ENCODE results near the gene LRRC2.
"Not testable (repeated sequence)": the region's sequence is repeated elsewhere in the genome, so short reads cannot be mapped to it uniquely, and the experiment has no call there.

Gene LRRC2

GRCh38 chr3:46594723-46595122 lies 28.6 kb upstream of the LRRC2 start:
- no peak for TF ChIP-seq POLR2A (IDR thresholded peaks at IDR 0.05; ENCODE audit: low read depth, low read length)

GRCh38 chr3:46593979-46594378 lies 27.9 kb upstream of the LRRC2 start:
- FAIRE-seq (no peak), DNase-seq (ENCODE audit: insufficient read length, low spot score) (no peak)
- TF ChIP-seq POLR2A (IDR thresholded peaks at IDR 0.05; ENCODE audit: low read depth, low read length): no peak

More at GRCh38 chr3:46594723-46595122, 28.6 kb upstream of the LRRC2 start:
- no peak for DNase-seq (ENCODE audit: insufficient read length, low spot score)
- FAIRE-seq: no peak

- DNase-seq (ENCODE audit: insufficient read length, low spot score) (no peak), FAIRE-seq (no peak)
- TF ChIP-seq POLR2A (IDR thresholded peaks at IDR 0.05; ENCODE audit: low read depth, low read length): no peak
These were observed 27.3 kb upstream of the LRRC2 start for GRCh38 chr3:46593274-46593862.

- FAIRE-seq: not testable (repeated sequence)
These were observed 21.2 kb upstream of the LRRC2 start for GRCh38 chr3:46587268-46587667.

DNA sequence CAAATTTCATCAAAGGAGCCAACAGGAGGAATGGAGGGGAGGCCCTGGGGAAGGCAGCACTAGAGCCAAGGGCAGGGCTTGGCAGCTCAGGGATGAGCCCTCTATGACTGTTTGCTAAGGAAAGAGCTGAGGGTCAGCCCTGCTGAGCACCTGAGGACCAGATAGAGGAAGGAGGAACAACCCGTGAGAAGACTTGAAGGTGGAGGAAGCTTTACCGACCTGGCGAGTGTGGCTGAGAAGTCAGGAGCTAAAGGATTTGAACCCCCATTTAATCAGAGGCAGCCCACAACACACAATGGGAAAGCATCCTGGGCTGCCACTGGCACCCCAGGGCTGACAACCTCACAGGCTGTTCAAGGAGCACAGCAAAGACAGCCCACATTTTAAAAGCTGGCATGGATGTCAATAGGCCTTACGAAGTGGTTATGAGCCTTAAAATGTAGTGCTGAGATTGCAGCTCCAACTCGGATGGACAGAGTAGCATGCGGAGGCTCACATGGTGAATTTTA lies 20.7 kb upstream of the LRRC2 start:
- no peak for TF ChIP-seq POLR2A (IDR thresholded peaks at IDR 0.05; ENCODE audit: low read depth, low read length)
- DNase-seq (ENCODE audit: insufficient read length, low spot score): no peak
- no peak for FAIRE-seq

More at GRCh38 chr3:46587268-46587667, 21.2 kb upstream of the LRRC2 start:
- DNase-seq (ENCODE audit: insufficient read length, low spot score): not testable (repeated sequence)

- FAIRE-seq: no peak
- TF ChIP-seq POLR2A (IDR thresholded peaks at IDR 0.05; ENCODE audit: low read depth, low read length): no peak
- DNase-seq (ENCODE audit: insufficient read length, low spot score): no peak
These were observed 19.9 kb upstream of the LRRC2 start for GRCh38 chr3:46585799-46586693.

GRCh38 chr3:46584598-46585467 lies 18.7 kb upstream of the LRRC2 start:
- no peak for FAIRE-seq
- no peak for DNase-seq (ENCODE audit: insufficient read length, low spot score)
- TF ChIP-seq POLR2A (IDR thresholded peaks at IDR 0.05; ENCODE audit: low read depth, low read length): no peak

- DNase-seq (ENCODE audit: insufficient read length, low spot score) (no peak), FAIRE-seq (no peak)
- TF ChIP-seq POLR2A (IDR thresholded peaks at IDR 0.05; ENCODE audit: low read depth, low read length): no peak
These were observed 14.6 kb upstream of the LRRC2 start for GRCh38 chr3:46580675-46581074.

DNA sequence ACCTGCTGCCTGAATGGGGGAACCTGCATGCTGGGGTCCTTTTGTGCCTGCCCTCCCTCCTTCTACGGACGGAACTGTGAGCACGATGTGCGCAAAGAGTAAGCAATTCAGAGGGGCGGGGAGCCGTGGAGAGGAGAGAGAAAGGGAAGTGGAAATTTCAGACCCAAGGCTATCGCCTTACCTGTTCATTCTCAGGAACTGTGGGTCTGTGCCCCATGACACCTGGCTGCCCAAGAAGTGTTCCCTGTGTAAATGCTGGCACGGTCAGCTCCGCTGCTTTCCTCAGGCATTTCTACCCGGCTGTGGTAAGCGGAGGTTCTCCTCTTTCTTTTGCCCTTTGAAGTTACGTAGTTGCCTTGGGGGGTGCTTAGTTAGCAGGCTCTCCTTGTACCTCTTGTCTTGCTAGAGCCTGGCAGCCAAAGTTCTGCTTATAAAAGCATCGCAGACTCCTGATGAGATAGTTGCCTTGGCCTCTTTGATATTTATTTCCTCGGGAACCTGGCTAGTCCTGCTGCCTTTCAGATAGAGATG lies 13.7 kb upstream of the LRRC2 start:
- TF ChIP-seq POLR2A (IDR thresholded peaks at IDR 0.05; ENCODE audit: low read depth, low read length): no peak
- no peak for FAIRE-seq

DNA sequence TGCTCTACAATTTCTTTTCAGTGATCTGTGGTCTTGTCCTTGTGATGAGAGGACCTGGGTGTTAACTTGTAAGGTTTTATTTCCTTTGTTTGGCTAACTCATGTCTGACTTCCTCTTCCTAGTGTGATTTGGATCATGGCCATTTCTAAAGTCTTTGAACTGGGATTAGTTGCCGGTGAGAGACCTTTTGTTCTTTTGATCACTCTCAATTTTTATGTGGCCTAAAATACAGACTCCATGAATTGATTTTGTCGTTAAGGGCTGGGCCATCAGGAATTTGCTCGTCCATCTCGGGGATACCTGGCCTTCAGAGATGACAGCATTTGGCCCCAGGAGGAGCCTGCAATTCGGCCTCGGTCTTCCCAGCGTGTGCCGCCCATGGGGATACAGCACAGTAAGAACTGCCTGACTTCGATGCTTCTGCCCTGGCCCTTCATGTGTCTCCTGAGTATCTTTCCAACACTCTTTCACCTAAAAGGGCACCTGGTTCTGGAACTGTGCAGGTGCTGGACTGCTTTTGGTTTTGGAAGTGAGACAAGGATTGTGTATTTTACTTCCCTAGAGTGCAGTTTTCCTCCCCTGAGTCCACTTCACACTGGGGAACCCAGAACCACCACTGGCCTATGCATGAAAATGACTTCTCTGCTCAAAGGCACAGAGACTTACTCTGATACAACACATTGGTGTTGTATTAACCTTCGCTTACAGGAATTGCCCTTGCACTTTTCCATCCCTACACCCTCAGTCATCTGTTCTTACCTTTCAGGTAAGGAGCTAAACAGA lies 13.1 kb upstream of the LRRC2 start:
- FAIRE-seq (no peak), DNase-seq (ENCODE audit: insufficient read length, low spot score) (no peak)
- no peak for TF ChIP-seq POLR2A (IDR thresholded peaks at IDR 0.05; ENCODE audit: low read depth, low read length)

More for the DNA sequence above, 13.7 kb upstream of the LRRC2 start:
- no peak for DNase-seq (ENCODE audit: insufficient read length, low spot score)

DNA sequence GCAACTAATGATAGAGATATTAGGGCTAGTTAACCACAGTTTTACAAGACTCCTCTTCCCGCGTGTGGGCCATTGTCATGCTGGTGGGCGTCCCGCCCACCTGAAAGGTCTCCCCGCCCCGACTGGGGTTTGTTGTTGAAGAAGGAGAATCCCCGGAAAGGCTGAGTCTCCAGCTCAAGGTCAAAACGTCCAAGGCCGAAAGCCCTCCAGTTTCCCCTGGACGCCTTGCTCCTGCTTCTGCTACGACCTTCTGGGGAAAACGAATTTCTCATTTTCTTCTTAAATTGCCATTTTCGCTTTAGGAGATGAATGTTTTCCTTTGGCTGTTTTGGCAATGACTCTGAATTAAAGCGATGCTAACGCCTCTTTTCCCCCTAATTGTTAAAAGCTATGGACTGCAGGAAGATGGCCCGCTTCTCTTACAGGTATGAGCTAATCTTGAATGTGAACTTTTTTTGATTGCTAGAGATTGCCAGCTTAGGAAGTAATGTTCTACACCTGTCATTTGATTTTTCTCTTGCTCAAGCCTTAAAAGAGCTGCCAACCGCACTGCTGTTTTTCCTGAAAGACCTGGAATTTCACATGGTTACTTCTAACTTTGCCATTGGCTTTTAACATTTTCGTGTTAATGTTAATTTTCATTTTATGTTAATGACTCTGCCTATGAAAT lies 11.6 kb upstream of the LRRC2 start:
- not testable (repeated sequence) for DNase-seq (ENCODE audit: insufficient read length, low spot score); FAIRE-seq

GRCh38 chr3:46576879-46577278 lies 10.8 kb upstream of the LRRC2 start:
- FAIRE-seq: no peak
- TF ChIP-seq POLR2A (IDR thresholded peaks at IDR 0.05; ENCODE audit: low read depth, low read length): no peak
- no peak for DNase-seq (ENCODE audit: insufficient read length, low spot score)
